Measurements from ENCODE around the gene CACNG4. TPM values are rescaled to one million over a fixed set of nuclear protein-coding genes. Genes with fewer than 3 reads are reported as not detected.
"Not testable (repeated sequence)": the region's sequence is repeated elsewhere in the genome, so short reads cannot be mapped to it uniquely, and the experiment has no call there.

Gene CACNG4
- total RNA-seq, 1 experiment from 2014 or later: not detected

GRCh38 chr17:66970140-66970539, 5.6 kb downstream of the CACNG4 start:
- no peak overlapping the region for H3K4me2 ChIP-seq (ENCODE audit: low read depth, low read length, poor library complexity, severe bottlenecking)
- H3K79me2 ChIP-seq (ENCODE audit: low read length): no peaks in the 10 kb centered on the region
- no peak for DNase-seq
- H2AFZ ChIP-seq (ENCODE audit: low read length): no peak overlapping the region
- no peak overlapping the region for H3K27ac ChIP-seq (ENCODE audit: low read length)
- no peaks in the 10 kb centered on the region for H3K36me3 ChIP-seq (ENCODE audit: insufficient read depth, low read length)
- no peaks in the 10 kb centered on the region for H3K9me3 ChIP-seq (ENCODE audit: low read length)
- no peaks in the 10 kb centered on the region for H3K27me3 ChIP-seq (ENCODE audit: low read length)
- H3K4me3 ChIP-seq (ENCODE audit: low read length): no peak overlapping the region
- no peaks in the 10 kb centered on the region for H3K9me2 ChIP-seq (replicated peaks; ENCODE audit: insufficient read depth, low read length)
- no peak overlapping the region for H3K9ac ChIP-seq (ENCODE audit: low read length)
- no peaks in the 10 kb centered on the region for H3K4me1 ChIP-seq (ENCODE audit: low read length)
- no peaks in the 10 kb centered on the region for H4K20me1 ChIP-seq (ENCODE audit: insufficient read depth, low read depth, low read length)

GRCh38 chr17:66970797-66971196, 6.3 kb downstream of the CACNG4 start:
- no peak overlapping the region for H3K4me3 ChIP-seq (ENCODE audit: low read length)
- H2AFZ ChIP-seq (ENCODE audit: low read length): no peak overlapping the region
- no peak for DNase-seq
- H3K36me3 ChIP-seq (ENCODE audit: insufficient read depth, low read length): no peaks in the 10 kb centered on the region
- no peaks in the 10 kb centered on the region for H3K27me3 ChIP-seq (ENCODE audit: low read length)
- no peaks in the 10 kb centered on the region for H4K20me1 ChIP-seq (ENCODE audit: insufficient read depth, low read depth, low read length)
- H3K4me2 ChIP-seq (ENCODE audit: low read depth, low read length, poor library complexity, severe bottlenecking): no peak overlapping the region
- H3K79me2 ChIP-seq (ENCODE audit: low read length): no peaks in the 10 kb centered on the region
- no peaks in the 10 kb centered on the region for H3K4me1 ChIP-seq (ENCODE audit: low read length)
- no peak overlapping the region for H3K9ac ChIP-seq (ENCODE audit: low read length)
- H3K9me3 ChIP-seq (ENCODE audit: low read length): no peaks in the 10 kb centered on the region
- H3K9me2 ChIP-seq (replicated peaks; ENCODE audit: insufficient read depth, low read length): no peaks in the 10 kb centered on the region
- no peak overlapping the region for H3K27ac ChIP-seq (ENCODE audit: low read length)

GRCh38 chr17:66971264-66971663, 6.8 kb downstream of the CACNG4 start:
- H3K27me3 ChIP-seq (ENCODE audit: low read length): no peaks in the 10 kb centered on the region
- H4K20me1 ChIP-seq (ENCODE audit: insufficient read depth, low read depth, low read length): no peaks in the 10 kb centered on the region
- H3K4me1 ChIP-seq (ENCODE audit: low read length): no peaks in the 10 kb centered on the region
- H2AFZ ChIP-seq (ENCODE audit: low read length): no peak overlapping the region
- no peaks in the 10 kb centered on the region for H3K9me2 ChIP-seq (replicated peaks; ENCODE audit: insufficient read depth, low read length)
- no peaks in the 10 kb centered on the region for H3K36me3 ChIP-seq (ENCODE audit: insufficient read depth, low read length)
- no peak overlapping the region for H3K4me2 ChIP-seq (ENCODE audit: low read depth, low read length, poor library complexity, severe bottlenecking)
- DNase-seq: no peak
- no peak overlapping the region for H3K4me3 ChIP-seq (ENCODE audit: low read length)
- no peaks in the 10 kb centered on the region for H3K9me3 ChIP-seq (ENCODE audit: low read length)
- no peak overlapping the region for H3K27ac ChIP-seq (ENCODE audit: low read length)
- no peak overlapping the region for H3K9ac ChIP-seq (ENCODE audit: low read length)
- no peaks in the 10 kb centered on the region for H3K79me2 ChIP-seq (ENCODE audit: low read length)

GRCh38 chr17:66971730-66972441, 7.4 kb downstream of the CACNG4 start:
- Histone ChIP-seq H3K9me3 (ENCODE audit: low read length) (no peaks in the 10 kb centered on the region), H3K36me3 (ENCODE audit: insufficient read depth, low read length) (no peaks in the 10 kb centered on the region), H3K4me3 (ENCODE audit: low read length) (no peak overlapping the region), H3K27me3 (ENCODE audit: low read length) (no peaks in the 10 kb centered on the region), H3K9ac (ENCODE audit: low read length) (no peak overlapping the region), H3K27ac (ENCODE audit: low read length) (no peak overlapping the region), H3K4me2 (ENCODE audit: low read depth, low read length, poor library complexity, severe bottlenecking) (no peak overlapping the region), H2AFZ (ENCODE audit: low read length) (no peak overlapping the region), H4K20me1 (ENCODE audit: insufficient read depth, low read depth, low read length) (no peaks in the 10 kb centered on the region), H3K4me1 (ENCODE audit: low read length) (no peaks in the 10 kb centered on the region), H3K9me2 (replicated peaks; ENCODE audit: insufficient read depth, low read length) (no peaks in the 10 kb centered on the region), H3K79me2 (ENCODE audit: low read length) (no peaks in the 10 kb centered on the region)
- no peak for DNase-seq

GRCh38 chr17:66972442-66972830, 7.9 kb downstream of the CACNG4 start:
- not testable (repeated sequence) for H3K27ac ChIP-seq (ENCODE audit: low read length); H3K9ac ChIP-seq (ENCODE audit: low read length); H3K36me3 ChIP-seq (ENCODE audit: insufficient read depth, low read length); H3K9me3 ChIP-seq (ENCODE audit: low read length); H3K79me2 ChIP-seq (ENCODE audit: low read length); H3K4me2 ChIP-seq (ENCODE audit: low read depth, low read length, poor library complexity, severe bottlenecking); H4K20me1 ChIP-seq (ENCODE audit: insufficient read depth, low read depth, low read length); DNase-seq; H3K4me3 ChIP-seq (ENCODE audit: low read length); H3K27me3 ChIP-seq (ENCODE audit: low read length); H2AFZ ChIP-seq (ENCODE audit: low read length); H3K4me1 ChIP-seq (ENCODE audit: low read length); H3K9me2 ChIP-seq (replicated peaks; ENCODE audit: insufficient read depth, low read length)

- no peak overlapping the region for H3K27ac ChIP-seq (ENCODE audit: low read length)
- H3K4me1 ChIP-seq (ENCODE audit: low read length): no peaks in the 10 kb centered on the region
- no peaks in the 10 kb centered on the region for H3K9me3 ChIP-seq (ENCODE audit: low read length)
- no peaks in the 10 kb centered on the region for H4K20me1 ChIP-seq (ENCODE audit: insufficient read depth, low read depth, low read length)
- H3K36me3 ChIP-seq (ENCODE audit: insufficient read depth, low read length): no peaks in the 10 kb centered on the region
- no peaks in the 10 kb centered on the region for H3K9me2 ChIP-seq (replicated peaks; ENCODE audit: insufficient read depth, low read length)
- no peak overlapping the region for H3K4me2 ChIP-seq (ENCODE audit: low read depth, low read length, poor library complexity, severe bottlenecking)
- DNase-seq: no peak
- no peaks in the 10 kb centered on the region for H3K27me3 ChIP-seq (ENCODE audit: low read length)
- no peak overlapping the region for H2AFZ ChIP-seq (ENCODE audit: low read length)
- no peak overlapping the region for H3K9ac ChIP-seq (ENCODE audit: low read length)
- H3K4me3 ChIP-seq (ENCODE audit: low read length): no peak overlapping the region
- no peaks in the 10 kb centered on the region for H3K79me2 ChIP-seq (ENCODE audit: low read length)
Measured at GRCh38 chr17:66975188-66975587, 10.7 kb downstream of the CACNG4 start.

- Histone ChIP-seq H3K4me1 (ENCODE audit: low read length) (no peaks in the 10 kb centered on the region), H3K27me3 (ENCODE audit: low read length) (no peaks in the 10 kb centered on the region), H3K4me3 (ENCODE audit: low read length) (no peak overlapping the region), H3K9me3 (ENCODE audit: low read length) (no peaks in the 10 kb centered on the region), H3K79me2 (ENCODE audit: low read length) (no peaks in the 10 kb centered on the region), H3K9me2 (replicated peaks; ENCODE audit: insufficient read depth, low read length) (no peaks in the 10 kb centered on the region), H3K9ac (ENCODE audit: low read length) (no peak overlapping the region), H4K20me1 (ENCODE audit: insufficient read depth, low read depth, low read length) (no peaks in the 10 kb centered on the region), H3K4me2 (ENCODE audit: low read depth, low read length, poor library complexity, severe bottlenecking) (no peak overlapping the region), H3K27ac (ENCODE audit: low read length) (no peak overlapping the region), H2AFZ (ENCODE audit: low read length) (no peak overlapping the region), H3K36me3 (ENCODE audit: insufficient read depth, low read length) (no peaks in the 10 kb centered on the region)
- peak; percentile 69 for DNase-seq
Measured at GRCh38 chr17:66975614-66976378, 11.3 kb downstream of the CACNG4 start.

GRCh38 chr17:66976379-66976663, 11.8 kb downstream of the CACNG4 start:
- no peak for DNase-seq
- Histone ChIP-seq H3K9me3 (ENCODE audit: low read length) (no peaks in the 10 kb centered on the region), H3K27ac (ENCODE audit: low read length) (no peak overlapping the region)

More at GRCh38 chr17:66976379-66976663, 11.8 kb downstream of the CACNG4 start:
- Histone ChIP-seq H3K4me2 (ENCODE audit: low read depth, low read length, poor library complexity, severe bottlenecking) (no peak overlapping the region), H4K20me1 (ENCODE audit: insufficient read depth, low read depth, low read length) (no peaks in the 10 kb centered on the region), H3K27me3 (ENCODE audit: low read length) (no peaks in the 10 kb centered on the region), H3K79me2 (ENCODE audit: low read length) (no peaks in the 10 kb centered on the region), H2AFZ (ENCODE audit: low read length) (no peak overlapping the region), H3K4me3 (ENCODE audit: low read length) (no peak overlapping the region), H3K9ac (ENCODE audit: low read length) (no peak overlapping the region), H3K9me2 (replicated peaks; ENCODE audit: insufficient read depth, low read length) (no peaks in the 10 kb centered on the region), H3K4me1 (ENCODE audit: low read length) (no peaks in the 10 kb centered on the region), H3K36me3 (ENCODE audit: insufficient read depth, low read length) (no peaks in the 10 kb centered on the region)
